IMR-90 (cell line): ENCODE results near the gene MEF2C. TPM values are rescaled to one million over a fixed set of nuclear protein-coding genes. Genes with fewer than 3 reads are reported as not detected.
A peak's percentile ranks its signal among the peaks of the same experiment; 100 is the strongest.

Experiments used
- ATAC-seq: fragments of 200-7000 bp; cut with Tn5 transposase; 2 replicates; pipeline ENCODE4 v1.9.1; 2020; ENCODE audit warnings: low read depth, mild to moderate bottlenecking, moderate library complexity
- BruUV-seq: library from RNA; stranded (reverse); fragments of 400-500 nt; replicated peaks from 2 replicates; lab custom pipeline; 2021; lab: Mats Ljungman, UMichigan
- CTCF ChIA-PET: fragments of 300-600 bp; formaldehyde crosslinking; extraction: SDS; loops from one replicate; lab custom pipeline; 2021; ENCODE audit warnings: antibody characterized with exemption; lab: Yijun Ruan, JAX
- POLR2A ChIA-PET: fragments of 300-600 bp; sonication (Branson Sonifier 250); formaldehyde crosslinking; loops from one replicate; lab custom pipeline; 2022; ENCODE audit warnings: antibody characterized with exemption; ENCODE audit not compliant: unreplicated experiment; lab: Charles Lee
- DNase-seq: peaks from one replicate; pipeline ENCODE4 v3.0.0; 2013
- H2AFZ ChIP-seq: replicated peaks from 2 replicates; pipeline ENCODE3; 2013; ENCODE audit warnings: low read length, mild to moderate bottlenecking; ENCODE audit not compliant: poor library complexity
- H2AK5ac ChIP-seq: 2 replicates; pipeline ENCODE4 v1.6.1; 2013; ENCODE audit warnings: low read depth, low read length, inconsistent platforms
- H2AK9ac ChIP-seq: replicated peaks from 2 replicates; pipeline ENCODE3; 2013; ENCODE audit warnings: mild to moderate bottlenecking, low read depth, low read length, moderate library complexity; ENCODE audit not compliant: poor library complexity
- H2BK120ac ChIP-seq: 2 replicates; pipeline ENCODE4 v1.6.1; 2013; ENCODE audit warnings: low read depth, low read length, inconsistent platforms
- H2BK15ac ChIP-seq: 3 replicates; pipeline ENCODE4 v1.6.1; 2013; ENCODE audit warnings: low read depth, low read length, inconsistent platforms
- H2BK20ac ChIP-seq: 2 replicates; pipeline ENCODE4 v1.6.1; 2013; ENCODE audit warnings: low read depth, mild to moderate bottlenecking, inconsistent platforms, low read length, moderate library complexity
- H2BK5ac ChIP-seq: 2 replicates; pipeline ENCODE4 v1.6.1; 2013; ENCODE audit warnings: mild to moderate bottlenecking, low read depth, low read length, inconsistent platforms; ENCODE audit not compliant: poor library complexity, severe bottlenecking
- H3K14ac ChIP-seq: replicated peaks from 2 replicates; pipeline ENCODE4 v1.6.1; 2013; ENCODE audit warnings: low read depth, low read length, inconsistent platforms
- H3K18ac ChIP-seq: 2 replicates; pipeline ENCODE4 v1.6.1; 2013; ENCODE audit warnings: low read depth, low read length, control low read depth
- H3K23ac ChIP-seq: 2 replicates; pipeline ENCODE4 v1.6.1; 2013; ENCODE audit warnings: low read depth, low read length, inconsistent platforms
- H3K27ac ChIP-seq: 2 replicates; pipeline ENCODE4 v1.5.1; 2013; ENCODE audit warnings: mild to moderate bottlenecking, control low read depth, low read length; ENCODE audit not compliant: insufficient read depth
- H3K27me3 ChIP-seq: 2 replicates; pipeline ENCODE4 v1.6.1; 2013; ENCODE audit warnings: low read length; ENCODE audit not compliant: control insufficient read depth, insufficient read depth
- H3K36me3 ChIP-seq: 2 replicates; pipeline ENCODE4 v1.6.1; 2013; ENCODE audit warnings: low read length, mixed read lengths; ENCODE audit not compliant: control insufficient read depth, insufficient read depth
- H3K4ac ChIP-seq: 2 replicates; pipeline ENCODE4 v1.6.1; 2013; ENCODE audit warnings: low read depth, low read length, inconsistent platforms
- H3K4me1 ChIP-seq: 2 replicates; pipeline ENCODE4 v1.6.1; 2013; ENCODE audit warnings: low read length, mixed read lengths; ENCODE audit not compliant: control insufficient read depth, insufficient read depth
- H3K4me2 ChIP-seq: 2 replicates; pipeline ENCODE4 v1.6.1; 2013; ENCODE audit warnings: low read depth, mild to moderate bottlenecking, control low read depth, low read length, moderate library complexity
- H3K4me3 ChIP-seq: 2 replicates; pipeline ENCODE4 v1.5.1; 2013; ENCODE audit warnings: low read depth, mild to moderate bottlenecking, control low read depth, low read length, moderate library complexity; ENCODE audit not compliant: insufficient read depth
- H3K56ac ChIP-seq: 2 replicates; pipeline ENCODE4 v1.6.1; 2013; ENCODE audit warnings: low read length, inconsistent platforms; ENCODE audit not compliant: insufficient read depth; ENCODE audit errors: extremely low read depth
- H3K79me1 ChIP-seq, 2 experiments: 2 replicates each; pipeline ENCODE4 v1.6.1; 2013; ENCODE audit warnings: low read length in 2 of 2, inconsistent platforms in 1 of 2, low read depth in 1 of 2
- H3K9ac ChIP-seq: 2 replicates; pipeline ENCODE4 v1.6.1; 2013; ENCODE audit warnings: low read depth, low read length, control low read depth
- H3K9me1 ChIP-seq: 2 replicates; pipeline ENCODE4 v1.6.1; 2013; ENCODE audit warnings: low read length, inconsistent platforms; ENCODE audit not compliant: insufficient read depth
- H3K9me3 ChIP-seq: 2 replicates; pipeline ENCODE4 v1.6.1; 2013; ENCODE audit warnings: low read length; ENCODE audit not compliant: control insufficient read depth, insufficient read depth
- H4K20me1 ChIP-seq: 2 replicates; pipeline ENCODE4 v1.6.1; 2013; ENCODE audit warnings: low read length, inconsistent platforms; ENCODE audit not compliant: insufficient read depth
- H4K5ac ChIP-seq: 2 replicates; pipeline ENCODE4 v1.6.1; 2013; ENCODE audit warnings: mild to moderate bottlenecking, low read depth, low read length, control low read depth
- H4K8ac ChIP-seq, 2 experiments: 2 replicates each; pipeline ENCODE4 v1.6.1; 2013; ENCODE audit warnings: low read depth in 2 of 2, low read length in 2 of 2, control low read depth in 1 of 2, inconsistent platforms in 1 of 2
- H4K91ac ChIP-seq: 2 replicates; pipeline ENCODE4 v1.6.1; 2013; ENCODE audit warnings: low read depth, low read length, inconsistent platforms; ENCODE audit not compliant: insufficient read depth
- BHLHE40 ChIP-seq: fragments of 150-350 bp; IDR thresholded peaks from 2 replicates; pipeline ENCODE4 v1.6.1; 2016; ENCODE audit warnings: mild to moderate bottlenecking, low read depth, low read length
- CEBPB ChIP-seq: IDR thresholded peaks from 2 replicates; pipeline ENCODE4 v1.6.1; 2012; ENCODE audit warnings: low read depth, low read length, improper control_type of control experiment
- CHD1 ChIP-seq: IDR thresholded peaks from 2 replicates; pipeline ENCODE4 v1.6.1; 2012; ENCODE audit warnings: low read depth, low read length, improper control_type of control experiment
- ELK1 ChIP-seq: fragments of 150-350 bp; IDR thresholded peaks from 2 replicates; pipeline ENCODE4 v1.6.1; 2016; ENCODE audit warnings: low read depth, mild to moderate bottlenecking, low read length, moderate library complexity, borderline replicate concordance
- FOS ChIP-seq: fragments of 150-350 bp; IDR thresholded peaks from 2 replicates; pipeline ENCODE4 v1.6.1; 2016; ENCODE audit warnings: low read depth, low read length
- MAZ ChIP-seq: IDR thresholded peaks from 2 replicates; pipeline ENCODE4 v1.6.1; 2012; ENCODE audit warnings: low read depth, mild to moderate bottlenecking, low read length, improper control_type of control experiment, moderate library complexity, borderline replicate concordance
- MXI1 ChIP-seq: IDR thresholded peaks from 2 replicates; pipeline ENCODE4 v1.6.1; 2012; ENCODE audit warnings: low read depth, mild to moderate bottlenecking, low read length, moderate library complexity, borderline replicate concordance
- NFE2L2 ChIP-seq: fragments of 150-350 bp; IDR thresholded peaks from 2 replicates; pipeline ENCODE4 v1.6.1; 2016; ENCODE audit warnings: low read depth, mild to moderate bottlenecking, low read length
- POLR2A ChIP-seq: IDR thresholded peaks from 2 replicates; pipeline ENCODE4 v1.6.1; 2012; ENCODE audit warnings: mild to moderate bottlenecking, low read depth, low read length
- RCOR1 ChIP-seq: IDR thresholded peaks from 2 replicates; pipeline ENCODE4 v1.6.1; 2012; ENCODE audit warnings: mild to moderate bottlenecking, low read length, improper control_type of control experiment; ENCODE audit not compliant: insufficient replicate concordance
- RFX5 ChIP-seq: IDR thresholded peaks from 2 replicates; pipeline ENCODE4 v1.8.0; 2012; ENCODE audit warnings: low read depth, mild to moderate bottlenecking, low read length, moderate library complexity
- USF2 ChIP-seq: fragments of 150-350 bp; IDR thresholded peaks from 2 replicates; pipeline ENCODE4 v1.6.1; 2017; ENCODE audit warnings: mild to moderate bottlenecking, antibody characterized with exemption, low read length, low read depth
- WGBS, 2 experiments: methylation state at CpG; one replicate each; pipeline versions ENCODE4 v1.1.5 to v1.1.7; 2013; ENCODE audit warnings: missing lambda C conversion rate in 2 of 2; ENCODE audit not compliant: insufficient read length in 1 of 2; ENCODE audit errors: extremely low coverage in 2 of 2; 5-methylcytosine and 5-hydroxymethylcytosine counted together
- dilution Hi-C: fragments of 300-500 bp; cut with HindIII; formaldehyde crosslinking; loops from one replicate; pipeline ENCODE4 v1.14.3; 2018; ENCODE audit warnings: low sequenced_read_pairs; ENCODE audit not compliant: unreplicated experiment
- in situ Hi-C: fragments of 300-500 bp; cut with MboI; formaldehyde crosslinking; loops from 3 replicates; pipeline ENCODE4 v1.14.3; 2019; ENCODE audit warnings: low sequenced_read_pairs, inconsistent platforms, mixed read lengths
- intact Hi-C: fragments of 100-400 bp; cut with micrococcal nuclease; formaldehyde crosslinking; loops from 2 replicates; pipeline ENCODE4 v1.10.0; 2022
- polyA plus RNA-seq, 3 experiments: library from polyadenylated mRNA; depleted of rRNA; stranded (reverse); fragments of >200 nt; gene quantifications; 2 replicates each; pipeline ENCODE4 v1.2.3, GENCODE V29; 2012; ENCODE audit warnings: low replicate concordance in 1 of 3
- total RNA-seq: library from RNA; depleted of rRNA; stranded (reverse); fragments of >200 nt; gene quantifications from 2 replicates; pipeline ENCODE4 v1.2.3, GENCODE V29; 2012

MEF2C gene
- total and polyA plus RNA-seq, 2 of the 4 experiments (the other 2 are of a cell fraction), result 1.5 to 6.8 TPM

GRCh38 chr5:88833371-88834130 is 49.4 kb downstream of the MEF2C start:
- ATAC-seq (peak; percentile 79), DNase-seq (peak; percentile 74)
- BruUV-seq, result no TSS peak
- POLR2A ChIA-PET, result no interaction called here
- H3K4me1 ChIP-seq, result peaks cover 5% of the 10 kb centered on the region
- CTCF ChIA-PET, result interaction anchor here (0.6 to 1.2 kb wide), 2 partner anchors 13 to 50 kb away, joined by 3 to 4 read pairs; partner anchors contain the start of gene MEF2C
- H4K91ac ChIP-seq, result no peak overlapping the region
- no peak overlapping the region for H3K14ac ChIP-seq
- H3K79me1 ChIP-seq, result 0 out of 4 replicates have a peak, but pooled peaks cover 0 to 4% of the 10 kb centered on the region in 2 experiments
- H4K20me1 ChIP-seq, result no peaks in the 10 kb centered on the region
- H2AK9ac ChIP-seq, result no peak overlapping the region
- H3K23ac ChIP-seq, result no peak overlapping the region
- in situ Hi-C loops, result no loop called here
- H3K4me3 ChIP-seq, result no peak overlapping the region
- H4K5ac ChIP-seq, result no peak overlapping the region
- no peak overlapping the region for H3K4ac ChIP-seq
- H3K36me3 ChIP-seq, result no peaks in the 10 kb centered on the region
- H3K9ac ChIP-seq, result no peak overlapping the region
- intact Hi-C loops, result loop anchor here (5.0 kb wide), 1 partner anchor 1196 kb away; no protein-coding TSS in a partner anchor
- dilution Hi-C loops, result no loop called here
- H3K9me3 ChIP-seq, result no peaks in the 10 kb centered on the region
- no peak overlapping the region for H3K56ac ChIP-seq
- H2AK5ac ChIP-seq, result no peak overlapping the region
- H3K27me3 ChIP-seq, result no peaks in the 10 kb centered on the region
- no peak overlapping the region for H2BK20ac ChIP-seq
- H3K27ac ChIP-seq, result no peak overlapping the region
- H2BK5ac ChIP-seq, result no peak overlapping the region
- H2AFZ ChIP-seq, result peak overlapping the region; percentile 64
- WGBS, 2 experiments, result no CpG with 5 or more reads among the region's 7 CpGs
- TF ChIP-seq MXI1 (no peak), USF2 (no peak), FOS (no peak), NFE2L2 (no peak; the same call in 1 of the 2 replicates), ELK1 (no peak), POLR2A (no peak), CHD1 (no peak), MAZ (no peak), RFX5 (no peak), BHLHE40 (no peak), RCOR1 (no peak), CEBPB (no peak)
- peak overlapping the region in 1 of 2 experiments; percentile 25; a peak in 1 of 4 replicates for H4K8ac ChIP-seq
- peak overlapping the region; percentile 65 for H3K4me2 ChIP-seq
- 0 out of 2 replicates have a peak, but pooled peaks cover 3% of the 10 kb centered on the region for H3K9me1 ChIP-seq
- H2BK15ac ChIP-seq, result peak overlapping the region; percentile 53; the same call in 1 of the 3 replicates
- no peak overlapping the region for H2BK120ac ChIP-seq
- H3K18ac ChIP-seq, result no peak overlapping the region
